Stomach (tissue), 9 donors: ENCODE measurements around the gene COL7A1. TPM values are rescaled to one million over a fixed set of nuclear protein-coding genes. Genes with fewer than 3 reads are reported as not detected.

Experiments
- DNase-seq, 2 donors: peaks; one replicate each; pipeline versions ENCODE4 v3.0.0 to v3.0.0-alpha.2; 2013 to 2019
- H3K27ac ChIP-seq, 5 donors: fragments of 200-600 bp in 4 of 5; sonication (generic) in 4 of 5; one replicate each; pipeline ENCODE4 v1.5.1; 2013 to 2019; ENCODE audit warnings: mild to moderate bottlenecking in 1 of 5, moderate library complexity in 1 of 5
- H3K27me3 ChIP-seq, 3 donors: fragments of 200-600 bp; sonication (generic); one replicate each; pipeline ENCODE4 v1.5.1; 2017 to 2019; ENCODE audit warnings: mixed run types in 1 of 3
- H3K36me3 ChIP-seq, 4 donors: fragments of 200-600 bp; sonication (generic); 1 replicate in 3 of 4; 2 replicates in 1 of 4; pipeline ENCODE4 v1.5.1; 2016 to 2019
- H3K4me1 ChIP-seq, 4 donors: fragments of 200-600 bp; sonication (generic); one replicate each; pipeline ENCODE4 v1.5.1; 2016 to 2019
- H3K4me3 ChIP-seq, 4 donors: fragments of 200-600 bp; sonication (generic) in 3 of 4; one replicate each; pipeline ENCODE4 v1.5.1; 2016 to 2019; ENCODE audit warnings: mild to moderate bottlenecking in 1 of 4
- H3K9me3 ChIP-seq, 4 donors: fragments of 200-600 bp; sonication (generic); one replicate each; pipeline ENCODE4 v1.5.1; 2016 to 2019
- EP300 ChIP-seq: sonication (generic); formaldehyde crosslinking; IDR thresholded peaks from one replicate; pipeline ENCODE4 v1.6.1; 2017; ENCODE audit warnings: antibody characterized with exemption
- POLR2A ChIP-seq, 4 donors: fragments of 450-650 bp; IDR thresholded peaks; one replicate each; pipeline ENCODE4 v1.6.1; 2016; ENCODE audit warnings: antibody characterized with exemption in 4 of 4, control low read depth in 2 of 4, mild to moderate bottlenecking in 1 of 4, moderate library complexity in 1 of 4
- POLR2AphosphoS5 ChIP-seq, 3 donors: sonication (generic); formaldehyde crosslinking; IDR thresholded peaks; one replicate each; pipeline ENCODE4 v1.6.1; 2016; ENCODE audit warnings: antibody characterized with exemption in 3 of 3
- WGBS, 5 donors: extraction: QIAGEN DNeasy Blood & Tissue Kit in 3 of 5; methylation state at CpG; one replicate each; pipeline versions ENCODE4 v1.1.5 to v1.1.7; 2013 to 2018; 5-methylcytosine and 5-hydroxymethylcytosine counted together
- intact Hi-C: fragments of 100-400 bp; cut with DNase I; formaldehyde crosslinking; loops from one replicate; pipeline ENCODE4 v1.15.1; 2023; ENCODE audit warnings: low total_unique reads
- polyA plus RNA-seq, 3 donors: library from polyadenylated mRNA; stranded (reverse); fragments of 200-250 nt; gene quantifications; one replicate each; pipeline ENCODE4 v1.2.3, GENCODE V29; 2013
- small RNA-seq, 4 donors: library from RNA; depleted of rRNA; stranded (forward); fragments of <200 nt; gene quantifications; one replicate each; pipeline ENCODE3, GENCODE V24; 2016
- total RNA-seq, 5 donors: library from RNA; depleted of rRNA; stranded (reverse); fragments of >200 nt; gene quantifications; one replicate each; pipeline versions ENCODE4 v1.1.0 to v1.2.3, GENCODE V29; 2014 to 2016
- TF ChIP-seq, protein P1 (sequence below), 7 experiments: fragments of 450-650 bp in 4 of 7; fragments of 200-600 bp in 3 of 7; sonication (generic) in 3 of 7; IDR thresholded peaks; one replicate each; pipeline ENCODE4 v1.5.1; 2016 to 2019; ENCODE audit warnings: antibody characterized with exemption in 7 of 7, control low read depth in 2 of 7, mild to moderate bottlenecking in 1 of 7
- donor health status: healthy with polysubstance abuse.
- donor health status: Bipolar disorder and iron deficiency.
- donor health status: healthy.

COL7A1 gene
- total and polyA plus RNA-seq, 8 donors: 1.8 to 123 (median 7.7) TPM

DNA sequence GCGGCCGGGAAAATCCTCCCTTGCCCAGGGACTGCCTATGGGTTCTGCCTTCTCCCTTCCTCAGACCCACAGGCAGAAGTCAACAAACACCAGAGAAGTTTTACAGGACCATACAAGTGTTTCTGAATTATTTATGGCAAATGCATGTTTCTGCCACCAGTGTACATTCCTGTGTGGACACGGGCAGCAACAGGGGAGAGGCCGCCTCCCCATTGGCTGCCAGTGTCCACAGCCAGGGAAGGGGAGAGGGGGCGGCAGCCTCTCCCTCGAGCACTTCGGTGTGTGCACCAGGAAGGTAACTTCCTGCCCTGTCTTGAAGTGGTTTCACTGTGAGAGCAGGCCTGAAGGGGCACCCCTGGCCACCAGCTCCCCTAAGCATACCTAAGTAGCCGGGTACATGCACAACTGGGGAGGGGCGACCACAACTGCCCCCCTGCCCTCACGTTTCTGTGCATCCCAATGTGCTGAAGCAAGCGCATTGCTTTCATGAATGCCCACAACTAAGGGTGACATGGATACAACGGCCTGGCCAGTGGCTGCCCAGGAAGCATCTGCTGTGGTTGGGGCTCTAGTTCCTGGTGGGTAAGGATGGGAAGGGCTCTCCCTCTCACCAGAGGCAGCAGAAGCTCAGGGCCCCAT lies 76.4 kb downstream of the COL7A1 start:
- H3K4me3 ChIP-seq: no peak overlapping the region
- intact Hi-C loops: no loop called here
- no peaks in the 10 kb centered on the region for H3K27me3 ChIP-seq
- H3K36me3 ChIP-seq: peaks cover 0 to 23% (median 5%) of the 10 kb centered on the region in 4 donors
- TF ChIP-seq, protein P1, sequence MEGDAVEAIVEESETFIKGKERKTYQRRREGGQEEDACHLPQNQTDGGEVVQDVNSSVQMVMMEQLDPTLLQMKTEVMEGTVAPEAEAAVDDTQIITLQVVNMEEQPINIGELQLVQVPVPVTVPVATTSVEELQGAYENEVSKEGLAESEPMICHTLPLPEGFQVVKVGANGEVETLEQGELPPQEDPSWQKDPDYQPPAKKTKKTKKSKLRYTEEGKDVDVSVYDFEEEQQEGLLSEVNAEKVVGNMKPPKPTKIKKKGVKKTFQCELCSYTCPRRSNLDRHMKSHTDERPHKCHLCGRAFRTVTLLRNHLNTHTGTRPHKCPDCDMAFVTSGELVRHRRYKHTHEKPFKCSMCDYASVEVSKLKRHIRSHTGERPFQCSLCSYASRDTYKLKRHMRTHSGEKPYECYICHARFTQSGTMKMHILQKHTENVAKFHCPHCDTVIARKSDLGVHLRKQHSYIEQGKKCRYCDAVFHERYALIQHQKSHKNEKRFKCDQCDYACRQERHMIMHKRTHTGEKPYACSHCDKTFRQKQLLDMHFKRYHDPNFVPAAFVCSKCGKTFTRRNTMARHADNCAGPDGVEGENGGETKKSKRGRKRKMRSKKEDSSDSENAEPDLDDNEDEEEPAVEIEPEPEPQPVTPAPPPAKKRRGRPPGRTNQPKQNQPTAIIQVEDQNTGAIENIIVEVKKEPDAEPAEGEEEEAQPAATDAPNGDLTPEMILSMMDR (IDR thresholded peaks at IDR 0.05): no peak
- TF ChIP-seq POLR2A (IDR thresholded peaks at IDR 0.05) (no peak), POLR2AphosphoS5 (IDR thresholded peaks at IDR 0.05) (no peak), EP300 (no peak)
- DNase-seq: no peak
- no peak overlapping the region for H3K27ac ChIP-seq
- 63 to 89% (median 70%) methylated on average over 2 to 12 of the region's 12 CpGs for WGBS, 5 donors
- H3K9me3 ChIP-seq: no peaks in the 10 kb centered on the region
- no peaks in the 10 kb centered on the region for H3K4me1 ChIP-seq

DNA sequence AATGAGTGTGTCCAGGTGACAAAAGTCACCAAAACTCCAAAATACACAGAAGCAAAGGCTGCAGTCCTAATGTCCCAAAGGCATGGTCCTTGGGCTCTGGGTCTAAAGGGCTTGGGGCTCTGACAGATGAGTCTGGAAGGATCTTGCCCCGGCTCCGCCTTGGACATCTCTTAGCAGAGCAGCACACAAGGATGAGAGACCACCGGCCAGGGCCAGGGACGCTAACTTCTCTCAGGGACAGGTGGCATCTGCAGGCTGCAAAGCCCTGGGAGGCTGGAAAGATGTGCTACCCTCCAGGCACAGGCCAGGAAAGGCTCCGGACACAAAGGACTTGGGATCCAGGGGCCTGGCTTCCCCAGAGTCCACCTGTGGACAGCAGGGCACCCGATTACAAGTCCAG lies 77.1 kb downstream of the COL7A1 start:
- no peaks in the 10 kb centered on the region for H3K4me1 ChIP-seq
- no peak for TF ChIP-seq POLR2A (IDR thresholded peaks at IDR 0.05)
- TF ChIP-seq, protein P1 (IDR thresholded peaks at IDR 0.05): no peak
- no peak for TF ChIP-seq EP300
- no peak for TF ChIP-seq POLR2AphosphoS5 (IDR thresholded peaks at IDR 0.05)
- no peak for DNase-seq
- no peak overlapping the region for H3K4me3 ChIP-seq
- no peaks in the 10 kb centered on the region for H3K27me3 ChIP-seq
- WGBS, 5 donors: 81 to 90% (median 87%) methylated on average over 6 of the region's 6 CpGs
- intact Hi-C loops: no loop called here
- peaks cover 0 to 21% (median 5%) of the 10 kb centered on the region in 4 donors for H3K36me3 ChIP-seq
- H3K9me3 ChIP-seq: no peaks in the 10 kb centered on the region
- H3K27ac ChIP-seq: no peak overlapping the region

DNA sequence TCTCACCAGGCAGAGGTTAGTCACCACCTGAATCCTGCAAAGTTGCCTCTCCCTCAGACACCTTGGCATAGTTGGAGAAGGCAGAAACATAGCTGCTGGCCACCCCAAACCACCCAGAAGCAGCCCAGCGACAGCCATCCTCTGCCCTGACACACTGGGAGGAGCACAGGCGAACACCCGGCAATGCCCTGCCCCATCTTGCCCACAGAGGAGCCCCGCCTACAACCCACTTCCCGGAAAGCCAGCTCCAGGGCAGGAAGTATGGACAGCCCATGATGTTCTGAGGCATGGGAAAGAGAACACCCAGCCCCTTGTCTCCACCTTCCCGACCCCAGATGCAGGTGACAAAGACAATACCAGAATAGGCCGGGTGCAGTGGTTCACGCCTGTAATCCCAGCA lies 78.6 kb downstream of the COL7A1 start:
- intact Hi-C loops: no loop called here
- Histone ChIP-seq H3K27ac (no peak overlapping the region), H3K4me3 (no peak overlapping the region), H3K27me3 (no peaks in the 10 kb centered on the region), H3K4me1 (no peaks in the 10 kb centered on the region), H3K9me3 (no peaks in the 10 kb centered on the region), H3K36me3 (peaks cover 0 to 15% (median 5%) of the 10 kb centered on the region in 4 donors)
- no peak for DNase-seq
- 64 to 78% (median 75%) methylated on average over 7 to 8 of the region's 8 CpGs for WGBS, 5 donors
- no peak for TF ChIP-seq EP300
- TF ChIP-seq POLR2AphosphoS5 (IDR thresholded peaks at IDR 0.05): no peak
- TF ChIP-seq POLR2A (IDR thresholded peaks at IDR 0.05): no peak
- TF ChIP-seq, protein P1 (IDR thresholded peaks at IDR 0.05): no peak

DNA sequence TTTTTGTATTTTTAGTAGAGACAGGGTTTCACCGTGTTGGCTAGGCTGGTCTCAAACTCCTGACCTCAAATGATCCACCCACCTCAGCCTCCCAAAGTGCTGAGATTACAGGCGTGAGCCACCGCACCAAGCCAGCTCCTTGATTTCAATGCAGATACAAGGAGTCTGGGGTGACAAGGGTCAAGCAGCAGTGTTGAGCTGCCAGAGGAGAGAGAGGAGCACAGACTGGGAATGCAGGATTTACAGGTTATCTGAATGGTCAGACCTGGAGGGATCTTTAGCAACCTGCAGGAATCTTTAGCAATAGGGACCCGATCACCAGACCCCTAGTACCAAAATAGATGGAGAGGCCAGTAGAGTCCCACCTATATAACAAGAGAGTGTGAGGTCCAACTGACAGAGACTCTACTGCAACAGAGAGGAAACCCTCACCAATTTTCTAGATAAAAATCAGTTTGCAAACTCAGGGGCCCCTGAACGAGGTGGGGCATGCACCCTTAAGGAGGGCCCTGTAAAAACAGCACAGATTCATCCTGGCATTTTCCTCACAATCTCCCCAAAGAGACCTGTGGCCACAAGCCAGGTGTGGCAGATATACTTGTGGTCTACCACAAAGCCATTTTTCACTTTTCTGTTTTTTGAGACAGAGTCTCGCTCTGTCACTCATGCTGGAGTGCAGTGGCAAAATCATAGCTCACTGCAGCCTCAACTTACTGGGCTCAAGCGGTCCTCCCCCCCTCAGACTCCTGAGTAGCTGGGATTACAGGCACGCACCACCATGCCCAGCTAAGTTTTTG lies 80.5 kb downstream of the COL7A1 start:
- H3K9me3 ChIP-seq: no peaks in the 10 kb centered on the region
- intact Hi-C loops: no loop called here
- TF ChIP-seq EP300 (no peak), POLR2AphosphoS5 (IDR thresholded peaks at IDR 0.05) (no peak), POLR2A (IDR thresholded peaks at IDR 0.05) (no peak)
- TF ChIP-seq, protein P1 (IDR thresholded peaks at IDR 0.05): no peak

More for the DNA sequence above, 80.5 kb downstream of the COL7A1 start:
- H3K4me3 ChIP-seq: no peak overlapping the region
- no peak for DNase-seq
- no peak overlapping the region for H3K27ac ChIP-seq
- no peaks in the 10 kb centered on the region for H3K4me1 ChIP-seq
- WGBS, 5 donors: 74 to 85% (median 77%) methylated on average over 8 of the region's 8 CpGs
- peaks cover 0 to 8% (median 3%) of the 10 kb centered on the region in 4 donors for H3K36me3 ChIP-seq
- H3K27me3 ChIP-seq: no peaks in the 10 kb centered on the region

Small RNA genes within 50 kb of the gene (small RNA-seq; reads per million reads assigned to genes)
- gene MIR6823: 0 reads per million in 4 donors

Other genes with a start within 250 kb of the COL7A1 start
- not detected for gene FBXW12, start 223.1 kb downstream of the COL7A1 start, total RNA-seq
- gene FBXW12, start 223.1 kb downstream of the COL7A1 start, polyA plus RNA-seq: not detected
- gene PLXNB1, start 165.2 kb downstream of the COL7A1 start, total RNA-seq: 100 to 1,000 TPM in 4 of 5 donors, 10 to 100 TPM in 1; 86.7 to 874 (median 314) TPM
- gene PLXNB1, start 165.2 kb downstream of the COL7A1 start, polyA plus RNA-seq: 100 to 1,000 TPM in 1 of 3 donors, 10 to 100 TPM in 2; 13.9 to 157 (median 45.0) TPM
- 10 to 100 TPM in 1 of 5 donors, 1 to 10 TPM in 4; 1.8 to 12.5 (median 7.1) TPM for gene CCDC51, start 155.2 kb downstream of the COL7A1 start, total RNA-seq
- 10 to 100 TPM in 1 of 3 donors, 1 to 10 TPM in 2; 6.0 to 10.3 (median 9.5) TPM for gene CCDC51, start 155.2 kb downstream of the COL7A1 start, polyA plus RNA-seq
- 100 to 1,000 TPM; 107 to 298 (median 230) TPM for gene TMA7, start 155.1 kb downstream of the COL7A1 start, total RNA-seq
- gene TMA7, start 155.1 kb downstream of the COL7A1 start, polyA plus RNA-seq: 100 to 1,000 TPM; 644 to 702 (median 660) TPM
- gene ATRIP, start 148.6 kb downstream of the COL7A1 start, total RNA-seq: 10 to 100 TPM in 2 of 5 donors, 1 to 10 TPM in 3; 2.3 to 34.4 (median 5.5) TPM
- 1 to 10 TPM; 2.9 to 5.8 (median 3.2) TPM for gene ATRIP, start 148.6 kb downstream of the COL7A1 start, polyA plus RNA-seq
- 100 to 1,000 TPM in 1 of 5 donors, 10 to 100 TPM in 4; 43.4 to 182 (median 51.8) TPM for gene SHISA5, start 91.2 kb downstream of the COL7A1 start, total RNA-seq
- gene SHISA5, start 91.2 kb downstream of the COL7A1 start, polyA plus RNA-seq: 100 to 1,000 TPM in 1 of 3 donors, 10 to 100 TPM in 2; 57.5 to 116 (median 58.7) TPM
- 1 to 10 TPM in 4 of 5 donors, not detected in 1; 1.0 to 9.6 (median 3.0) TPM for gene PFKFB4, start 38.5 kb downstream of the COL7A1 start, total RNA-seq
- 1 to 10 TPM in 2 of 3 donors, under 1 TPM in 1; 0.61 to 3.2 (median 1.5) TPM for gene PFKFB4, start 38.5 kb downstream of the COL7A1 start, polyA plus RNA-seq
- under 1 TPM in 2 of 5 donors, not detected in 3; 0.37 to 0.58 TPM for gene UCN2, start 31.5 kb downstream of the COL7A1 start, total RNA-seq
- gene UCN2, start 31.5 kb downstream of the COL7A1 start, polyA plus RNA-seq: 1 to 10 TPM in 1 of 3 donors, under 1 TPM in 1, not detected in 1; 0.31 to 3.3 TPM
- 100 to 1,000 TPM; 178 to 568 (median 259) TPM for gene UQCRC1, start 14.3 kb upstream of the COL7A1 start, total RNA-seq
- 100 to 1,000 TPM; 218 to 347 (median 295) TPM for gene UQCRC1, start 14.3 kb upstream of the COL7A1 start, polyA plus RNA-seq
- not detected for gene TMEM89, start 26.4 kb upstream of the COL7A1 start, total RNA-seq
- under 1 TPM in 1 of 3 donors, not detected in 2; 0.62 TPM for gene TMEM89, start 26.4 kb upstream of the COL7A1 start, polyA plus RNA-seq
- gene SLC26A6, start 40.1 kb upstream of the COL7A1 start, total RNA-seq: 100 to 1,000 TPM in 3 of 5 donors, 10 to 100 TPM in 2; 23.9 to 279 (median 137) TPM
- 10 to 100 TPM; 14.8 to 67.7 (median 31.4) TPM for gene SLC26A6, start 40.1 kb upstream of the COL7A1 start, polyA plus RNA-seq
- 1 to 10 TPM in 4 of 5 donors, not detected in 1; 1.5 to 2.3 (median 1.9) TPM for gene CELSR3, start 67.6 kb upstream of the COL7A1 start, total RNA-seq
- gene CELSR3, start 67.6 kb upstream of the COL7A1 start, polyA plus RNA-seq: under 1 TPM; 0.15 to 1.00 (median 0.53) TPM
- 10 to 100 TPM; 16.2 to 46.7 (median 32.6) TPM for gene NCKIPSD, start 90.6 kb upstream of the COL7A1 start, total RNA-seq
- 1 to 10 TPM; 6.1 to 7.7 (median 6.1) TPM for gene NCKIPSD, start 90.6 kb upstream of the COL7A1 start, polyA plus RNA-seq
- gene IP6K2, start 121.9 kb upstream of the COL7A1 start, total RNA-seq: 100 to 1,000 TPM; 102 to 234 (median 110) TPM
- 10 to 100 TPM; 44.1 to 87.5 (median 65.7) TPM for gene IP6K2, start 121.9 kb upstream of the COL7A1 start, polyA plus RNA-seq